GM21381 (cell line): ENCODE results near the gene XAF1.
"Not testable (repeated sequence)": the region's sequence is repeated elsewhere in the genome, so short reads cannot be mapped to it uniquely, and the experiment has no call there.

ENCODE experiments used
- ATAC-seq: cut with Tn5 transposase; IDR thresholded peaks from one replicate; pipeline ENCODE4 v1.9.1; 2021; ENCODE audit warnings: mild to moderate bottlenecking, moderate library complexity; ENCODE audit not compliant: unreplicated experiment

Gene XAF1

GRCh38 chr17:6753006-6753445 lies 2.8 kb upstream of the XAF1 start:
- ATAC-seq: no peak

- no peak for ATAC-seq
Observed at GRCh38 chr17:6753546-6753945, 2.3 kb upstream of the XAF1 start.

- no peak for ATAC-seq
Observed at GRCh38 chr17:6755281-6755680, 565 bp upstream of the XAF1 start.

GRCh38 chr17:6756425-6757031 lies 682 bp downstream of the XAF1 start:
- ATAC-seq: no peak

- ATAC-seq: no peak
Observed at GRCh38 chr17:6757747-6758146, 1.9 kb downstream of the XAF1 start.

GRCh38 chr17:6761779-6762178 lies 5.9 kb downstream of the XAF1 start:
- no peak for ATAC-seq

- ATAC-seq: no peak
Observed at GRCh38 chr17:6768447-6768846, 12.6 kb downstream of the XAF1 start.

- no peak for ATAC-seq
Observed at GRCh38 chr17:6772016-6772415, 16.2 kb downstream of the XAF1 start.

- not testable (repeated sequence) for ATAC-seq
Observed at GRCh38 chr17:6774906-6775305, 19.1 kb downstream of the XAF1 start.

GRCh38 chr17:6775871-6776405 lies 20.1 kb downstream of the XAF1 start, which contains the start of gene FBXO39:
Gene FBXO39, plus strand, starts transcription at chr17:6776215. Its CDS starts 3,654 bp downstream, at chr17:6779869.
- ATAC-seq: no peak

- no peak for ATAC-seq
Observed at GRCh38 chr17:6779411-6779810, 23.6 kb downstream of the XAF1 start.

- no peak for ATAC-seq
Observed at GRCh38 chr17:6780001-6780400, 24.2 kb downstream of the XAF1 start.

- ATAC-seq: no peak
Observed at GRCh38 chr17:6780886-6781285, 25.0 kb downstream of the XAF1 start.

GRCh38 chr17:6782244-6782643 lies 26.4 kb downstream of the XAF1 start:
- no peak for ATAC-seq

- no peak for ATAC-seq
Observed at GRCh38 chr17:6786618-6787017, 30.8 kb downstream of the XAF1 start.

GRCh38 chr17:6787081-6787693 lies 31.3 kb downstream of the XAF1 start:
- no peak for ATAC-seq

GRCh38 chr17:6789146-6789545 lies 33.3 kb downstream of the XAF1 start:
- no peak for ATAC-seq

GRCh38 chr17:6793748-6794493 lies 38.1 kb downstream of the XAF1 start:
- no peak for ATAC-seq

GRCh38 chr17:6796017-6796886 lies 40.4 kb downstream of the XAF1 start:
- ATAC-seq: no peak

- ATAC-seq: no peak
Observed at GRCh38 chr17:6796887-6797490, 41.1 kb downstream of the XAF1 start.
